Endothelial cell of umbilical vein (primary cell): Measurements from ENCODE around the gene PIP4K2B.

Experiments
- CTCF ChIP-seq, 2 donors: IDR thresholded peaks; 1 replicate in 1 of 2; 2 replicates in 1 of 2; pipeline ENCODE4 v1.5.1; 2011; ENCODE audit warnings: low read length in 2 of 2, mild to moderate bottlenecking in 2 of 2, moderate library complexity in 2 of 2, control low read depth in 1 of 2, inconsistent platforms in 1 of 2, low read depth in 1 of 2; ENCODE audit not compliant: insufficient read depth in 1 of 2; ENCODE audit errors: extremely low read depth in 1 of 2
- POLR2A ChIP-seq: IDR thresholded peaks from 2 replicates; pipeline ENCODE4 v1.6.1; 2012; ENCODE audit warnings: low read depth, mild to moderate bottlenecking, control low read depth, low read length

DNA sequence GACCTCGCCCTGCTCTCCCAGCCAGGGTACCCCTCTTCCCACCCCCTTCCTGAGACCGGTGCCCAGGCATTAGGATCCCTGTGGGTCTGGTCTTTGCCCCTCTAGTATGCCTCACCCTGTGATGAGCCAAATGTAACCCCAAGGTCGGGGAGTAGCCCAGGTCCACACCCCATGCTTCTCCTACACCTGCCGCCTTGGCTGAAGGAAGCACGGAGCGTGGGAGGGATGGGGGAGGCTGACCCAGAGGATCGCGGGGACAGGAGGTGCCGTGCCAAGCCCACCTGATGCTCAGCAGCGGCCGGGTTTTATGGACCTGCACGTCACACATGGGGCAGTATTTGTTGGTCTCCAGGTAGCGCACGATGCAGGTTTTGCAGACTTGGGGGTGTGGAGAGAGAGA, 60.1 kb downstream of the PIP4K2B start:
- TF ChIP-seq CTCF (IDR thresholded peaks at IDR 0.05; ENCODE audit: extremely low read depth in 1 of 2, insufficient read depth in 1 of 2, low read depth in 1 of 2, low read length in 2 of 2) (no peak), POLR2A (no peak)
